Type B pancreatic cell (in vitro differentiated cells): ENCODE results near the gene MGAT5B. TPM values are rescaled to one million over a fixed set of nuclear protein-coding genes. Genes with fewer than 3 reads are reported as not detected.

Source experiments
- DNase-seq: peaks from one replicate; pipeline ENCODE4 v3.0.0; 2021; ENCODE audit warnings: mixed read lengths; ENCODE audit not compliant: unreplicated experiment; ENCODE audit errors: extremely low spot score
- H3K27ac Mint-ChIP-seq: 2 replicates; pipeline ENCODE4 v1.8.0; 2021; ENCODE audit warnings: mild to moderate bottlenecking, mixed read lengths
- H3K27me3 Mint-ChIP-seq: 2 replicates; pipeline ENCODE4 v1.8.0; 2021; ENCODE audit warnings: mixed read lengths
- H3K36me3 Mint-ChIP-seq: 2 replicates; pipeline ENCODE4 v1.8.0; 2021; ENCODE audit warnings: mixed read lengths
- H3K4me1 Mint-ChIP-seq: one replicate; pipeline ENCODE4 v1.8.0; 2021; ENCODE audit warnings: mixed read lengths; ENCODE audit not compliant: unreplicated experiment
- H3K4me3 Mint-ChIP-seq: 2 replicates; pipeline ENCODE4 v1.8.0; 2021; ENCODE audit warnings: mild to moderate bottlenecking, mixed read lengths
- H3K9me3 Mint-ChIP-seq: 2 replicates; pipeline ENCODE4 v1.8.0; 2021; ENCODE audit warnings: mixed read lengths
- CTCF ChIP-seq: fragments of 200-600 bp; sonication (generic); conservative IDR thresholded peaks from 2 replicates; pipeline ENCODE4 v1.5.0; 2021; ENCODE audit warnings: antibody characterized with exemption, mild to moderate bottlenecking
- total RNA-seq: library from RNA; stranded (reverse); gene quantifications from 2 replicates; pipeline ENCODE4 v1.2.1, GENCODE V29; 2021; ENCODE audit warnings: low replicate concordance

MGAT5B gene
- total RNA-seq, 1 donor from 2014 or later: 15.9 TPM

- H3K27me3 Mint-ChIP-seq: peaks cover 8% of the 10 kb centered on the region
- H3K4me1 Mint-ChIP-seq: peaks cover 7% of the 10 kb centered on the region
- DNase-seq: no peak
- H3K9me3 Mint-ChIP-seq: no peaks in the 10 kb centered on the region
- H3K36me3 Mint-ChIP-seq: no peaks in the 10 kb centered on the region
- no peak overlapping the region for H3K27ac Mint-ChIP-seq
- no peak for TF ChIP-seq CTCF
- no peak overlapping the region for H3K4me3 Mint-ChIP-seq
Observed at GRCh38 chr17:76946111-76946771, 78.0 kb downstream of the MGAT5B start.

- Mint-ChIP-seq H3K9me3 (no peaks in the 10 kb centered on the region), H3K4me1 (peaks cover 7% of the 10 kb centered on the region), H3K27me3 (peaks cover 8% of the 10 kb centered on the region), H3K27ac (no peak overlapping the region), H3K36me3 (no peaks in the 10 kb centered on the region), H3K4me3 (no peak overlapping the region)
- TF ChIP-seq CTCF: no peak
- DNase-seq: no peak
Observed at GRCh38 chr17:76946772-76947135, 78.5 kb downstream of the MGAT5B start.

- no peaks in the 10 kb centered on the region for H3K9me3 Mint-ChIP-seq
- no peak for TF ChIP-seq CTCF
- no peak overlapping the region for H3K4me3 Mint-ChIP-seq
- no peak for DNase-seq
- peaks cover 7% of the 10 kb centered on the region for H3K4me1 Mint-ChIP-seq
- peaks cover 8% of the 10 kb centered on the region for H3K27me3 Mint-ChIP-seq
- H3K36me3 Mint-ChIP-seq: no peaks in the 10 kb centered on the region
- H3K27ac Mint-ChIP-seq: no peak overlapping the region
Observed at GRCh38 chr17:76947309-76947708, 79.1 kb downstream of the MGAT5B start.

- H3K4me3 Mint-ChIP-seq: no peak overlapping the region
- DNase-seq: no peak
- H3K4me1 Mint-ChIP-seq: peaks cover 7% of the 10 kb centered on the region
- peaks cover 8% of the 10 kb centered on the region for H3K27me3 Mint-ChIP-seq
- no peaks in the 10 kb centered on the region for H3K9me3 Mint-ChIP-seq
- TF ChIP-seq CTCF: no peak
- H3K36me3 Mint-ChIP-seq: no peaks in the 10 kb centered on the region
- H3K27ac Mint-ChIP-seq: no peak overlapping the region
Observed at GRCh38 chr17:76947771-76948170, 79.6 kb downstream of the MGAT5B start.

GRCh38 chr17:76948301-76948700 is 80.1 kb downstream of the MGAT5B start:
- H3K4me1 Mint-ChIP-seq: peaks cover 7% of the 10 kb centered on the region
- H3K36me3 Mint-ChIP-seq: no peaks in the 10 kb centered on the region
- no peaks in the 10 kb centered on the region for H3K9me3 Mint-ChIP-seq
- no peak for TF ChIP-seq CTCF
- peaks cover 8% of the 10 kb centered on the region for H3K27me3 Mint-ChIP-seq
- H3K4me3 Mint-ChIP-seq: no peak overlapping the region
- H3K27ac Mint-ChIP-seq: no peak overlapping the region
- no peak for DNase-seq
